Measurements from ENCODE around the gene SPACDR.

- TF ChIP-seq EP300 (IDR thresholded peaks at IDR 0.05): no peak
- TF ChIP-seq CTCF (IDR thresholded peaks at IDR 0.05): no peak
- no peak for TF ChIP-seq POLR2A (IDR thresholded peaks at IDR 0.05)
- TF ChIP-seq POLR2AphosphoS5 (IDR thresholded peaks at IDR 0.05): no peak
Measured at GRCh38 chr7:100496509-100496908, 32.4 kb upstream of the SPACDR start.

Measured in suprapubic skin (tissue), 4 donors.